CD14-positive monocyte (primary cell): Measurements from ENCODE around the gene GPR37L1. TPM values are rescaled to one million over a fixed set of nuclear protein-coding genes. Genes with fewer than 3 reads are reported as not detected.

Experiments
- DNase-seq, 3 donors: peaks; one replicate each; pipeline ENCODE4 v3.0.0-alpha.2; 2011 to 2022
- H2AFZ ChIP-seq: 2 replicates; pipeline ENCODE4 v1.6.0; 2012; ENCODE audit warnings: mild to moderate bottlenecking, low read depth, low read length, inconsistent platforms; ENCODE audit not compliant: insufficient read depth, poor library complexity, severe bottlenecking
- H3K27ac ChIP-seq, 2 donors: 1 replicate in 1 of 2; 2 replicates in 1 of 2; pipeline ENCODE4 v1.5.1; 2012 to 2013; ENCODE audit warnings: low read length in 2 of 2, control low read depth in 1 of 2, inconsistent platforms in 1 of 2, low read depth in 1 of 2, mild to moderate bottlenecking in 1 of 2
- H3K27me3 ChIP-seq, 2 donors: one replicate each; pipeline versions ENCODE4 v1.6.0 to v1.6.1; 2011 to 2013; ENCODE audit warnings: low read length in 2 of 2; ENCODE audit not compliant: control insufficient read depth in 2 of 2, insufficient read depth in 2 of 2
- H3K36me3 ChIP-seq, 2 donors: replicated peaks in 1 of 2; 1 replicate in 1 of 2; 2 replicates in 1 of 2; pipeline versions ENCODE4 v1.5.1 to v1.6.1; 2012 to 2013; ENCODE audit warnings: low read length in 2 of 2, control low read depth in 1 of 2, inconsistent platforms in 1 of 2, mild to moderate bottlenecking in 1 of 2; ENCODE audit not compliant: insufficient read depth in 2 of 2, control insufficient read depth in 1 of 2
- H3K4me1 ChIP-seq, 2 donors: 1 replicate in 1 of 2; 2 replicates in 1 of 2; pipeline versions ENCODE4 v1.5.1 to v1.6.1; 2012 to 2013; ENCODE audit warnings: low read length in 2 of 2, control low read depth in 1 of 2, inconsistent platforms in 1 of 2, mild to moderate bottlenecking in 1 of 2, moderate library complexity in 1 of 2; ENCODE audit not compliant: insufficient read depth in 2 of 2, control insufficient read depth in 1 of 2
- H3K4me2 ChIP-seq: replicated peaks from 2 replicates; pipeline ENCODE3; 2012; ENCODE audit warnings: low read length, moderate library complexity, mild to moderate bottlenecking; ENCODE audit not compliant: poor library complexity, severe bottlenecking; ENCODE audit errors: extremely low read depth
- H3K4me3 ChIP-seq, 3 experiments: fragments of 200-600 bp in 1 of 3; sonication (generic) in 1 of 3; replicated peaks in 1 of 3; 1 replicate in 2 of 3; 2 replicates in 1 of 3; pipeline ENCODE4 v1.5.1; 2011 to 2013; ENCODE audit warnings: low read length in 3 of 3, mild to moderate bottlenecking in 3 of 3, control low read depth in 2 of 3, low read depth in 2 of 3, inconsistent platforms in 1 of 3, moderate library complexity in 1 of 3
- H3K79me2 ChIP-seq: 2 replicates; pipeline ENCODE4 v1.6.0; 2012; ENCODE audit warnings: mild to moderate bottlenecking, control low read depth, inconsistent platforms, low read length, moderate library complexity; ENCODE audit not compliant: insufficient read depth
- H3K9ac ChIP-seq: 2 replicates; pipeline ENCODE4 v1.6.0; 2017; ENCODE audit warnings: low read length, mild to moderate bottlenecking; ENCODE audit not compliant: insufficient read depth, poor library complexity, severe bottlenecking
- H3K9me3 ChIP-seq, 2 donors: replicated peaks in 1 of 2; 1 replicate in 1 of 2; 2 replicates in 1 of 2; pipeline versions ENCODE4 v1.5.1 to v1.6.1; 2012 to 2013; ENCODE audit warnings: low read length in 2 of 2, control low read depth in 1 of 2; ENCODE audit not compliant: control insufficient read depth in 1 of 2, insufficient read depth in 1 of 2
- H4K20me1 ChIP-seq: 2 replicates; pipeline ENCODE4 v1.6.0; 2012; ENCODE audit warnings: mild to moderate bottlenecking, low read length, control low read depth, moderate library complexity; ENCODE audit not compliant: insufficient read depth
- H3K27ac Mint-ChIP-seq, 7 donors: one replicate each; pipeline ENCODE4 v1.8.0; 2020; ENCODE audit warnings: mild to moderate bottlenecking in 7 of 7, mixed read lengths in 7 of 7, moderate library complexity in 6 of 7, inconsistent platforms in 2 of 7
- H3K27me3 Mint-ChIP-seq, 3 donors: one replicate each; pipeline ENCODE4 v1.8.0; 2021 to 2022; ENCODE audit warnings: low read depth in 3 of 3, mild to moderate bottlenecking in 3 of 3, mixed read lengths in 3 of 3, moderate library complexity in 3 of 3, inconsistent platforms in 1 of 3
- H3K36me3 Mint-ChIP-seq, 2 donors: one replicate each; pipeline ENCODE4 v1.8.0; 2020; ENCODE audit warnings: mixed read lengths in 2 of 2, inconsistent platforms in 1 of 2, mild to moderate bottlenecking in 1 of 2
- H3K4me1 Mint-ChIP-seq: one replicate; pipeline ENCODE4 v1.8.0; 2020; ENCODE audit warnings: mild to moderate bottlenecking, mixed read lengths
- H3K4me3 Mint-ChIP-seq, 2 donors: one replicate each; pipeline ENCODE4 v1.8.0; 2020; ENCODE audit warnings: mild to moderate bottlenecking in 2 of 2, mixed read lengths in 2 of 2, moderate library complexity in 1 of 2
- H3K9me3 Mint-ChIP-seq, 7 donors: one replicate each; pipeline ENCODE4 v1.8.0; 2020 to 2022; ENCODE audit warnings: mixed read lengths in 7 of 7, mild to moderate bottlenecking in 6 of 7, moderate library complexity in 6 of 7, inconsistent platforms in 2 of 7
- WGBS: methylation state at CpG from one replicate; pipeline ENCODE4 v1.1.5; 2013; ENCODE audit warnings: missing lambda C conversion rate; ENCODE audit not compliant: insufficient coverage; 5-methylcytosine and 5-hydroxymethylcytosine counted together
- intact Hi-C, 2 donors: fragments of 100-400 bp; cut with micrococcal nuclease; formaldehyde crosslinking; loops; one replicate each; pipeline versions ENCODE4 v1.15.0 to v1.15.1; 2023
- polyA plus RNA-seq, 3 donors: library from polyadenylated mRNA; depleted of rRNA in 1 of 3; unstranded in 2 of 3; stranded (reverse) in 1 of 3; fragments of 300-500 nt in 2 of 3; fragments of >200 nt in 1 of 3; fragmentation: Illumina TruSeq in 2 of 3; gene quantifications; 1 replicate in 2 of 3; 2 replicates in 1 of 3; pipeline ENCODE4 v1.2.3, GENCODE V29; 2012 to 2021
- TF ChIP-seq, protein P1 (sequence below): fragments of 200-600 bp; IDR thresholded peaks from one replicate; pipeline ENCODE4 v1.8.0; 2022; ENCODE audit warnings: antibody characterized with exemption, mild to moderate bottlenecking

Gene GPR37L1
- polyA plus RNA-seq, 3 donors: 0.06 to 0.13 TPM; not detected in 1

DNA sequence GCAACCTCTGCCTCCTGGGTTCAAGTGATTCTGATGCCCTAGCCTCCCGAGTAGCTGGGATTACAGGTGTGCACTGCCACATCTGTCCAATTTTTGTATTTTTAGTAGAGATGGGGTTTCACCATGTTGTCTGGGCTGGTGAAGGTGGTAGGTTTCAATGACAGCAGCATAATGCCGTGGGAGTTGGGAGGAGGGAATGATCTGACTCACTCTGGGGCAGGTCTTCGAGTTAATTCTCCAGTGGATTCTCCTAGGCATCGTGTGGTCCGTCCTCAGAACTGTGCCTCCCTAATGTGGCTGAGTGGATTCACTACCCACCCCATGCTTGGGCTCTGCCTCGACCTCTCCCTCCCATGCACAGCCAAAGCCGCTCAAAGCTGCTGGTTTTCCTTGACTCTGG is 1.7 kb upstream of the GPR37L1 start:
- H3K79me2 ChIP-seq: no peaks in the 10 kb centered on the region
- H3K27ac Mint-ChIP-seq: peak overlapping the region in 1 of 7 donors; percentile 33
- H3K9me3 ChIP-seq: no peaks in the 10 kb centered on the region
- intact Hi-C loops: loop anchor here in 1 of 2 donors (10.0 kb wide), 1 partner anchor 116 kb away; no protein-coding TSS in a partner anchor
- H2AFZ ChIP-seq: no peak overlapping the region
- TF ChIP-seq, protein P1, sequence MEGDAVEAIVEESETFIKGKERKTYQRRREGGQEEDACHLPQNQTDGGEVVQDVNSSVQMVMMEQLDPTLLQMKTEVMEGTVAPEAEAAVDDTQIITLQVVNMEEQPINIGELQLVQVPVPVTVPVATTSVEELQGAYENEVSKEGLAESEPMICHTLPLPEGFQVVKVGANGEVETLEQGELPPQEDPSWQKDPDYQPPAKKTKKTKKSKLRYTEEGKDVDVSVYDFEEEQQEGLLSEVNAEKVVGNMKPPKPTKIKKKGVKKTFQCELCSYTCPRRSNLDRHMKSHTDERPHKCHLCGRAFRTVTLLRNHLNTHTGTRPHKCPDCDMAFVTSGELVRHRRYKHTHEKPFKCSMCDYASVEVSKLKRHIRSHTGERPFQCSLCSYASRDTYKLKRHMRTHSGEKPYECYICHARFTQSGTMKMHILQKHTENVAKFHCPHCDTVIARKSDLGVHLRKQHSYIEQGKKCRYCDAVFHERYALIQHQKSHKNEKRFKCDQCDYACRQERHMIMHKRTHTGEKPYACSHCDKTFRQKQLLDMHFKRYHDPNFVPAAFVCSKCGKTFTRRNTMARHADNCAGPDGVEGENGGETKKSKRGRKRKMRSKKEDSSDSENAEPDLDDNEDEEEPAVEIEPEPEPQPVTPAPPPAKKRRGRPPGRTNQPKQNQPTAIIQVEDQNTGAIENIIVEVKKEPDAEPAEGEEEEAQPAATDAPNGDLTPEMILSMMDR: no peak
- H3K36me3 ChIP-seq: no peaks in the 10 kb centered on the region
- no peak overlapping the region for H3K27ac ChIP-seq
- WGBS: 97% methylated on average over 6 of the region's 7 CpGs
- H3K4me3 Mint-ChIP-seq: no peak overlapping the region
- no peaks in the 10 kb centered on the region for H3K27me3 ChIP-seq
- H3K9me3 Mint-ChIP-seq: no peaks in the 10 kb centered on the region
- H3K4me1 Mint-ChIP-seq: no peaks in the 10 kb centered on the region
- H3K4me3 ChIP-seq: no peak overlapping the region
- DNase-seq: no peak
- H3K36me3 Mint-ChIP-seq: no peaks in the 10 kb centered on the region
- H3K4me1 ChIP-seq: no peaks in the 10 kb centered on the region
- H3K9ac ChIP-seq: no peak overlapping the region
- H3K4me2 ChIP-seq: no peak overlapping the region
- no peaks in the 10 kb centered on the region for H4K20me1 ChIP-seq
- peaks cover under 1 to 5% (median 4%) of the 10 kb centered on the region in 3 donors for H3K27me3 Mint-ChIP-seq

DNA sequence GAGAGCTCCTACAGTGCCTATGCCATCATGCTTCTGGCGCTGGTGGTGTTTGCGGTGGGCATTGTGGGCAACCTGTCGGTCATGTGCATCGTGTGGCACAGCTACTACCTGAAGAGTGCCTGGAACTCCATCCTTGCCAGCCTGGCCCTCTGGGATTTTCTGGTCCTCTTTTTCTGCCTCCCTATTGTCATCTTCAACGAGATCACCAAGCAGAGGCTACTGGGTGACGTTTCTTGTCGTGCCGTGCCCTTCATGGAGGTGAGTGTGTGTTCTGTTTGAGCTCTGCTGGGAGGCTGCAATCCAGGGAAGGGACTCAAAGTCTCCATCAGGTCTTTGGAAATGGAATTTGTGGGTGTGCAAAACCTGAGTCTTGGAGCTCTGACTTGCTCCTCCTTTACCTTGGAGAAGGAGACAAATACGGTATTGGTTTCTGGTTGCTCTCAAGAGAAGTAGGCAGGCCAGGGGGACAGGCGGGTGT is 658 bp downstream of the GPR37L1 start:
- TF ChIP-seq, protein P1: no peak
- no peak overlapping the region for H2AFZ ChIP-seq
- H3K4me3 Mint-ChIP-seq: no peak overlapping the region
- H3K27ac ChIP-seq: no peak overlapping the region
- H3K4me2 ChIP-seq: no peak overlapping the region
- H3K9me3 ChIP-seq: no peaks in the 10 kb centered on the region
- WGBS: 91% methylated on average over 10 of the region's 10 CpGs
- peaks cover 0 to 2% (median 0%) of the 10 kb centered on the region in 7 donors for H3K9me3 Mint-ChIP-seq
- H3K4me1 Mint-ChIP-seq: peaks cover 14% of the 10 kb centered on the region
- no peaks in the 10 kb centered on the region for H3K36me3 ChIP-seq
- H3K36me3 Mint-ChIP-seq: no peaks in the 10 kb centered on the region
- H4K20me1 ChIP-seq: no peaks in the 10 kb centered on the region
- no peaks in the 10 kb centered on the region for H3K79me2 ChIP-seq
- H3K4me1 ChIP-seq: peaks cover 5 to 7% of the 10 kb centered on the region in 2 donors
- no peak overlapping the region for H3K9ac ChIP-seq
- H3K4me3 ChIP-seq: no peak overlapping the region
- H3K27me3 ChIP-seq: no peaks in the 10 kb centered on the region
- DNase-seq: no peak
- peaks cover 3 to 7% (median 5%) of the 10 kb centered on the region in 3 donors for H3K27me3 Mint-ChIP-seq
- intact Hi-C loops: loop anchor here in 1 of 2 donors (10.0 kb wide), 1 partner anchor 119 kb away; no protein-coding TSS in a partner anchor
- H3K27ac Mint-ChIP-seq: no peak overlapping the region
